Activated CD4-positive, alpha-beta T cell treated with anti-CD3 and anti-CD28 coated beads, Interleukin-2, amount 10 ng/mL, durations not matched to agents 24 days and 14 days (primary cell): Measurements from ENCODE around the gene BTNL8. TPM values are rescaled to one million over a fixed set of nuclear protein-coding genes. Genes with fewer than 3 reads are reported as not detected.

Experiments used
- DNase-seq: peaks from one replicate; pipeline ENCODE4 v3.0.0; 2022
- H3K27ac Mint-ChIP-seq: one replicate; pipeline ENCODE4 v1.8.0; 2022; ENCODE audit warnings: mild to moderate bottlenecking, mixed read lengths
- H3K27me3 Mint-ChIP-seq: one replicate; pipeline ENCODE4 v1.8.0; 2022; ENCODE audit warnings: mixed read lengths
- H3K36me3 Mint-ChIP-seq: one replicate; pipeline ENCODE4 v1.8.0; 2022; ENCODE audit warnings: low read depth, mild to moderate bottlenecking, mixed read lengths
- H3K4me1 Mint-ChIP-seq: one replicate; pipeline ENCODE4 v1.8.0; 2021; ENCODE audit warnings: mixed read lengths
- H3K4me3 Mint-ChIP-seq: one replicate; pipeline ENCODE4 v1.8.0; 2022; ENCODE audit warnings: mild to moderate bottlenecking, moderate library complexity, mixed read lengths
- H3K9me3 Mint-ChIP-seq: one replicate; pipeline ENCODE4 v1.8.0; 2021; ENCODE audit warnings: mixed read lengths
- intact Hi-C: fragments of 100-400 bp; cut with micrococcal nuclease; formaldehyde crosslinking; loops from one replicate; pipeline ENCODE4 v1.15.1; 2023
- total RNA-seq: library from RNA; stranded (reverse); gene quantifications from 2 replicates; pipeline ENCODE4 v1.2.3, GENCODE V29; 2022

Gene BTNL8
- total RNA-seq, 1 donor from 2014 or later, result not detected

DNA sequence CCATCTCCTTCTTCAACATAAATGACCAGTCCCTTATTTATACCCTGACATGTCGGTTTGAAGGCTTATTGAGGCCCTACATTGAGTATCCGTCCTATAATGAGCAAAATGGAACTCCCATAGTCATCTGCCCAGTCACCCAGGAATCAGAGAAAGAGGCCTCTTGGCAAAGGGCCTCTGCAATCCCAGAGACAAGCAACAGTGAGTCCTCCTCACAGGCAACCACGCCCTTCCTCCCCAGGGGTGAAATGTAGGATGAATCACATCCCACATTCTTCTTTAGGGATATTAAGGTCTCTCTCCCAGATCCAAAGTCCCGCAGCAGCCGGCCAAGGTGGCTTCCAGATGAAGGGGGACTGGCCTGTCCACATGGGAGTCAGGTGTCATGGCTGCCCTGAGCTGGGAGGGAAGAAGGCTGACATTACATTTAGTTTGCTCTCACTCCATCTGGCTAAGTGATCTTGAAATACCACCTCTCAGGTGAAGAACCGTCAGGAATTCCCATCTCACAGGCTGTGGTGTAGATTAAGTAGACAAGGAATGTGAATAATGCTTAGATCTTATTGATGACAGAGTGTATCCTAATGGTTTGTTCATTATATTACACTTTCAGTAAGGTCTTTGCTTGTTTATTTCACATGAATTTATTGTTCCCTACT lies 51.5 kb downstream of the BTNL8 start:
- peaks cover 2% of the 10 kb centered on the region for H3K4me1 Mint-ChIP-seq
- intact Hi-C loops, result no loop called here
- H3K9me3 Mint-ChIP-seq, result no peaks in the 10 kb centered on the region
- no peaks in the 10 kb centered on the region for H3K27me3 Mint-ChIP-seq
- DNase-seq, result no peak
- H3K27ac Mint-ChIP-seq, result no peak overlapping the region
- no peaks in the 10 kb centered on the region for H3K36me3 Mint-ChIP-seq
- no peak overlapping the region for H3K4me3 Mint-ChIP-seq

DNA sequence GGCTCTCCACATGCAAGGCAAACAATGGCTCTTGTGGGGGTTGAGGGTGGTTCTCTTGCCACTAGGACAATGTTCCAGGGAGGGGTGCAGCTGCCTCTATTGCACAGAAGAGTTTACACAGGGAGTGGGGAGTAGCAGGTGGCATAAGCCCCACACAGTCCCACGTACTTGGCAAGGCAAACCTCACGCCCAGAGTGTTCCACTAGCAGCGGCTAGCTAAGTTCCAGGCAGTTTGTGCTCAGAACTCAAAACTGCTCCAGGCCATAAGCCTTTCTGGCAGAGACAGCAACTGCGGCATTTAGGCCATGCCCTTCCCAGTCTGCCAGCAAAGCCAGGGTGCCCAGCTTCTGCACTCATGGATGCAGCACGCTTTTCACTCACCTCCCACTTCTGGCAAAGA lies 60.7 kb downstream of the BTNL8 start:
- Mint-ChIP-seq H3K4me1 (peaks cover 7% of the 10 kb centered on the region), H3K27ac (no peak overlapping the region), H3K27me3 (peaks cover 4% of the 10 kb centered on the region), H3K36me3 (no peaks in the 10 kb centered on the region), H3K4me3 (no peak overlapping the region), H3K9me3 (no peaks in the 10 kb centered on the region)
- intact Hi-C loops, result no loop called here
- DNase-seq, result no peak

DNA sequence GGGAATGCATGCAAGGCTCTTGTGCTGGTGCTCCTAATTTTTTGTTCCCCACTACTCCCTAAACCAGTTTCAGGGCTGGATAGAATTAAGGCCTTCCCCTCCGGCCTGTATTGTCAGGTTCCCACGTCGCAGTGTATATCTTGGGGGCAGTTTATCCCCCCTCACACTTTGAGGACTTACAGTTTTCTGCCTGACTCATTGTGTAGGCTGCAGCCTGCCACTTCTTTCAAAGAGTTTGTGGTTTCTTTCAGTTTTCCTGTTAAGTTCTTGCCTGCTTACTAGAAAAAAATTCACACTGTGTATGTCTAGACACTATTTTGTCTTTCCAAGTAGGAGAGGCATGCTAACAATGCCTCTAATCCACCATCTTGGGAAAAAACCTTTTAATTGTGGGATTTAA lies 61.2 kb downstream of the BTNL8 start:
- no peak for DNase-seq
- Mint-ChIP-seq H3K9me3 (no peaks in the 10 kb centered on the region), H3K4me3 (no peak overlapping the region), H3K27me3 (peaks cover 4% of the 10 kb centered on the region), H3K36me3 (no peaks in the 10 kb centered on the region), H3K4me1 (peaks cover 6% of the 10 kb centered on the region), H3K27ac (no peak overlapping the region)
- intact Hi-C loops, result no loop called here

DNA sequence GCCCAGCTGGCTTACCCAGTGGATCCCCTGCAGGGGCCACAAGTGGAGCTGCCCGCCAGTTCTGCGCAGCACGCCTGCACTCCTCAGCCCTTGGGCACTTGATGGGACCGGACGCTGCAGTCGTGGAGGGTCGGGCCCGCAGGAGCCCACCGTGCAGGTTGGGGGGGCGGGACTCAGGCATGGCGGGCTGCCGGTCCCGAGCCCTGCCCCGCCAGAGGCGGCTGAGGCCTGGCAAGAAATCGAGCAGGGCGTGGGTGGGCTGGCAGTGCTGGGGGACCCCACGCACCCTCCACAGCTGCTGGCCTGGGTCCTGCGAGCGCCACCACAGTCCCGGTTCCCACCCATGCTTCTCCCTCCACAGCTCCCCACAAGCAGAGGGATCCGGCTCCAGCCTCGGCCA lies 70.4 kb downstream of the BTNL8 start:
- no peaks in the 10 kb centered on the region for H3K36me3 Mint-ChIP-seq
- H3K27me3 Mint-ChIP-seq, result no peaks in the 10 kb centered on the region
- H3K9me3 Mint-ChIP-seq, result no peaks in the 10 kb centered on the region
- no peak overlapping the region for H3K27ac Mint-ChIP-seq
- no peaks in the 10 kb centered on the region for H3K4me1 Mint-ChIP-seq
- intact Hi-C loops, result no loop called here
- DNase-seq, result no peak
- H3K4me3 Mint-ChIP-seq, result no peak overlapping the region

DNA sequence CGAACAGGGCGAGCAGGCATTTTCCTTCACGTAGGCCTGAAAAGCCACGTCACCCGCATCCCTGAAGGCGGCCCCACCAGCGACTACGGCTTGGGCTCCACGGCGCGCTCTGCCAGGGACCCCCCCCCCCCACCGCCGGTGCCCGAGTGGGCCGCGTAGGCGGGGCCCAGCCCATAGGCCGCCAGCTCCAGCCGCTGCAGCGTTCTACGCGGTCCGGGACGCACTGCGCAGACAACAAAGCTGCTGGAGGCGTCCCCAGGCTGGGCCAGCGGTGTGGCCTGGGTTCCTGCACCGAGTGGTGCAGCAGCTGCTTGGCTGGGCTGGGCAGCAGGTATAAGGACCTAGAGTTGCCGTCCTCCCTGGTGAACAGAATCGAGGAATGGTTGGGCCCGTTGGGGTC lies 71.4 kb downstream of the BTNL8 start:
- Mint-ChIP-seq H3K4me3 (no peak overlapping the region), H3K27ac (no peak overlapping the region), H3K4me1 (no peaks in the 10 kb centered on the region), H3K27me3 (no peaks in the 10 kb centered on the region), H3K9me3 (no peaks in the 10 kb centered on the region), H3K36me3 (no peaks in the 10 kb centered on the region)
- intact Hi-C loops, result no loop called here
- no peak for DNase-seq

DNA sequence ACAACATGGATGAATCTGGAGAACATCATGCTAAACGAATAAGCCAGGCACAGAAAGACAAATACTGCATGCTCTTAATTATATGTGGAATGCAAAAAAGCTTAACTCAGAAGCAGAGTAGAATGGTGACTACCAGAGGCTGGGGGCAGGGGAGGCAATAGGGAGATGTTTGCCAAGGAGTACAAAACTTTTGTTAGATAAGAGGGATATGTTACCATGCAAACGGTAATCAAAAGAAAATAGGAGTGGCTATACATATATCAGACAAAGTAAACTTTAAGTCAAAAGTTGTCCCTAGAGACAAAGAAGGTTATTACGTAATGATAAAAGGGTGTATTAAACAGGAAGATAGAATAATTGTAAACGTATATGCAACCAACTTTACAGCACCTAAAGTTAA lies 71.9 kb downstream of the BTNL8 start:
- no peak for DNase-seq
- no peaks in the 10 kb centered on the region for H3K27me3 Mint-ChIP-seq
- H3K4me3 Mint-ChIP-seq, result no peak overlapping the region
- H3K27ac Mint-ChIP-seq, result no peak overlapping the region
- no peaks in the 10 kb centered on the region for H3K9me3 Mint-ChIP-seq
- H3K36me3 Mint-ChIP-seq, result no peaks in the 10 kb centered on the region
- intact Hi-C loops, result no loop called here
- H3K4me1 Mint-ChIP-seq, result no peaks in the 10 kb centered on the region

DNA sequence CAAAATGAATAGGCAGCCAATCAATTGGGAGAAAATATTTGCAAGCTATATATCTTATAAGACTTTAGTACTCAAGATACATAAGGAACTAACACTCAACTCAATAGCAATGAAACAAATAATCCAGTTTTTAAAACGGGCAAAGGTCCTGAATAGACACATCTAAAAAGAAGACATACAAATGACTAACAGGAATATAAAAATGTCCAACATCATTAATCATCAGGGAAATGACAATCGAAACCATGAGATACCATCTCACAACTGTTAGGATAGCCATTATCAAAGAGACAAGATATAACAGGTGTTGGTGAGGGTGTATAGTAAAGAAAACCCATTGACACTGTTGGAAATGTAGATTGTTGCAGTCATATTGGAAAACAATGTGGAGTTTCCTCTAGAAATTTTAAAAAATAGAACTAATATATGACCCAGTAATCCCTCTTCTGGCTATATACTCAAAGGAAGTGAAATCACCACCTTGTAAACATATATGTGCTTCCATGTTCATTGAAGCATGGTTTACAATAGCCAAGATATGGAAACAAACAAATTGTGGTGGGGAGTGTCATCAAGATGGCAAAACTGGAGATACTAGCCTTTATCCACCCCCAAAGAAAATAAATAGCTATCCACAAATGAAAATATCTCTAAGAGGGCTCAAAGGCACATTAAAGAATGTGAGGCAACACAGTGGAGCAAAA lies 75.8 kb downstream of the BTNL8 start:
- no peaks in the 10 kb centered on the region for H3K9me3 Mint-ChIP-seq
- H3K4me3 Mint-ChIP-seq, result no peak overlapping the region
- no peaks in the 10 kb centered on the region for H3K27me3 Mint-ChIP-seq
- intact Hi-C loops, result no loop called here
- no peaks in the 10 kb centered on the region for H3K36me3 Mint-ChIP-seq
- no peak overlapping the region for H3K27ac Mint-ChIP-seq
- H3K4me1 Mint-ChIP-seq, result no peaks in the 10 kb centered on the region
- DNase-seq, result no peak

DNA sequence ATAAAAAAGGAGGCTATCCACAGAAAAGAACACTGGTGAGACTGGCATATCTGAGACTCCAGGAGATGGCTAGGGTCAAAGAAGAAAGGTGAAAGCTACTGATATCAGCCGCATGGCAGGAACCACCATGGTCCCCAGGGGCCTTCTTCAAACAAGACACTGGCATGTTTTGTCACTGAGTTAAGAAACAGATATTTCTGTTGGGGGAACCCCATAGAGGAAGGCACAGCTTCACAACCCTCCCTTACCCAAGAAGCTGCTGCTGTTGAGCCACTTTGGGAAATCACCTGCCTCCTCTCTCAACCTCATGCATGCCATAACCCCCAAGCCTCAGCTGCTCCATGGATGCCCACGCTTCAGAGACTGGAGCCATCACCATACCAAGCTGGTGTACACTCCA lies 76.4 kb downstream of the BTNL8 start:
- H3K27me3 Mint-ChIP-seq, result no peaks in the 10 kb centered on the region
- intact Hi-C loops, result no loop called here
- H3K4me1 Mint-ChIP-seq, result no peaks in the 10 kb centered on the region
- no peak for DNase-seq
- no peaks in the 10 kb centered on the region for H3K9me3 Mint-ChIP-seq
- H3K27ac Mint-ChIP-seq, result no peak overlapping the region
- H3K4me3 Mint-ChIP-seq, result no peak overlapping the region
- no peaks in the 10 kb centered on the region for H3K36me3 Mint-ChIP-seq

DNA sequence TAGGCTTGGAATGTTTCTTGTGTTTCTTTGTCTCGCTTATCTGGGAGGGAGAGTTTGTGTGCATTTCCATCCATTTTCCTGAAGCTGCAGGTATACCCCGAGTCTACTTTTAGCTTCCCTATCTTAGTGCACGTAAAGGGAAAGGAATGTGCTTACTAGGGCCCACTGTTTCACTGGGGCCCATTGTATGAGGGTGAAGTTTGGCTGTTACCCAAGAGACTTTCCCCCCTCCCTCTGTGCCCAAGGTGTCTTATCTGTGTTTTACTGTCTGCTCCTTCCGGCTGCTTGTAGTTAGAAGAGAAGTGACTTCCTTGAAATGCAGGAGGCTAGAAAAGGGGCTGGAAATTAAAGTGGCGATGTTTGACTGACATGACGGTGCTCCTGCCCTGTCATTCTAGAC lies 77.6 kb downstream of the BTNL8 start:
- Mint-ChIP-seq H3K36me3 (no peaks in the 10 kb centered on the region), H3K4me3 (no peak overlapping the region), H3K9me3 (no peaks in the 10 kb centered on the region), H3K4me1 (no peaks in the 10 kb centered on the region), H3K27ac (no peak overlapping the region), H3K27me3 (peaks cover 2% of the 10 kb centered on the region)
- intact Hi-C loops, result no loop called here
- no peak for DNase-seq

DNA sequence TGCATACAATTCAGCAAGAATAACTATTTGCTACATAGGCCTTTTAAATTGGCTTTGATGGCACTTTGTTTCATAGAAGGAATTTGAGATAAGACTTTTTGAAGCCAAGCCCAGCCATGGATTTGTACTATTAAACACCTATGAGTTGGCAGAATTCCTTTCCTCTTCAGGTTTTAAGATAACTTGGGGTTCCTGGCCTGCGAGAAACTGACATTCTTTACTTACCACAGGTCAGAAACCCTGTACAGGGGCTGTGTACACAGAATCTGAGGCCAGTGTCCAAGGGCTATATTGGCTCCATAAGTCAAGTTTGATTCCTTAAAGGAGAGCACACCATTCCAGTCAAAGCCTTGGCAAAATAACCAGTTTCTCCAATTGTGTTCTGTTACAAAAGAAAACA lies 78.9 kb downstream of the BTNL8 start:
- Mint-ChIP-seq H3K9me3 (no peaks in the 10 kb centered on the region), H3K27ac (no peak overlapping the region), H3K4me1 (no peaks in the 10 kb centered on the region), H3K4me3 (no peak overlapping the region), H3K27me3 (peaks cover 4% of the 10 kb centered on the region), H3K36me3 (no peaks in the 10 kb centered on the region)
- no peak for DNase-seq
- intact Hi-C loops, result no loop called here

DNA sequence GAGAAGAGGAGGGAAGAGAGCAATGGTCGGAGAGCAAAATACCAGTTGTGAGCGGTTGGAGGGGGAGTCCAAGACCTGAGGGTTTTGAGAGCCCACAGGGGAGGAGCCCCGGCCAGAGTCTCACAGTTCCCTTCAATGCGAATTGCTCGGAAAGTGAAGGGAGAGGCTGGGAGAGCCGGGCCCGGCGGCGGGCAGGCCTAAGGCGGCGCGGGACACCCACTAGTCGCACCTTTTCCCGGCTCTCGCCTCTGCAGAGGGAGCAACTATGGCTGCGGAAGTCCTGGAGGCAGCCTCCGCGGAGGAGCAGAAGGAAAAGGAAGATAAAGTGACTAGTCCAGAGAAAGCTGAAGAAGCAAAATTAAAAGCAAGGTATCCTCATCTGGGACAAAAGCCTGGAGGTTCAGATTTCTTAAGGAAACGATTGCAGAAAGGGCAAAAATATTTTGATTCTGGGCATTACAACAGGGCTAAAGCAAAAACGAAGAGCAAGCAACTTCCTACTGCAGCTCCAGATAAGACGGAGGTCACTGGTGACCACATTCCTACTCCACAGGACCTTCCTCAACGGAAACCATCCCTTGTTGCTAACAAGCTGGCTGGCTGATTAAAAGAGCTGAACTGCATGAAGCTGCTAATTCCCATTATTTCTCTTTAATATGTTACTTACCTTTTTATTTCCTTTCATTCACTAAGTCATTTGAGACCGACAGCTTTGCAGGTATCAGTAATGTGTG lies 83.2 kb downstream of the BTNL8 start:
- Mint-ChIP-seq H3K4me1 (no peaks in the 10 kb centered on the region), H3K4me3 (no peak overlapping the region), H3K36me3 (no peaks in the 10 kb centered on the region), H3K27ac (no peak overlapping the region), H3K9me3 (no peaks in the 10 kb centered on the region), H3K27me3 (peaks cover 4% of the 10 kb centered on the region)
- intact Hi-C loops, result no loop called here
- no peak for DNase-seq

DNA sequence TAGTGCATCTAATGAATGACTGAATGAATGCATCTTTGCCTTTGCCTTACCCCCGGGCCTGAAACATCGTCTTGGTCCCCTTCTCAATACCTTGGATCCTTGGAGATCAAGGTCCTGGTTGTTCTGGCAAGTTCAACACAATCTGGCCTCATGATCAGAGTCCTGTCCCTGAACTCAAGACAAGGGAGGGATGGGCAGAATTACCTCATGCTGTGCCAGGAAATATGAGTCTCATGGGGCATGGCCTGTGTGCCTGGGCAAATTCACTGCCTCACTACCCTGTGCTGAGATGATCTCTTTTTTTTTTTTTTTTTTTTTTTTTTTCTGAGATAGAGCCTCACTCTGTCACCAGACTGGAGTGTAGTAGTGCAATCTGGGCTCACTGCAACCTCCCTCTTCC lies 89.1 kb downstream of the BTNL8 start:
- Mint-ChIP-seq H3K27ac (no peak overlapping the region), H3K4me1 (no peaks in the 10 kb centered on the region), H3K4me3 (no peak overlapping the region), H3K9me3 (no peaks in the 10 kb centered on the region), H3K36me3 (no peaks in the 10 kb centered on the region), H3K27me3 (no peaks in the 10 kb centered on the region)
- DNase-seq, result no peak
- intact Hi-C loops, result no loop called here

DNA sequence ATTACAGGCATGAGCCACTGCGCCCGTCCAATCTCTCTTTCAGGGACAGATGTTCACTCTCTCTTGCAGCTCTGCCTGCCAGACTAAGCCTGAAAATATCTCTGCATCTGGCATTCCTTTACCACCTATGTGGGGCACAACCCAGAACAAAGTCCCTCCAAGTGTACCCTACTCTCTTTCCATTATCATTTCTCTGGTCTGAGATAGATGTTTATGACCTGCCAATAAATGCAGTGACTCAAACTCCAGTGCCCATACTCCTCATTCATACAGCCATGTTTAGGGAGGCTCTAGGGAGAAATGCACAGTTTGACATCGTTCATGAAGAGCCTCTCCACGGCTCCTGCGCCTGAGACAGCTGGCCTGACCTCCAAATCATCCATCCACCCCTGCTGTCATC lies 89.6 kb downstream of the BTNL8 start, which contains the start of gene BTNL3:
Gene BTNL3, plus strand, starts transcription at position 255 of the 400 bp plus-strand sequence. CDS start 183 bp downstream, outside the sequence.
- Mint-ChIP-seq H3K27me3 (no peaks in the 10 kb centered on the region), H3K4me1 (no peaks in the 10 kb centered on the region), H3K9me3 (no peaks in the 10 kb centered on the region), H3K4me3 (no peak within 1 kb of the TSS), H3K27ac (no peak within 1 kb of the TSS), H3K36me3 (no peaks in the 10 kb centered on the region)
- intact Hi-C loops, result no loop called here
- no peak for DNase-seq

DNA sequence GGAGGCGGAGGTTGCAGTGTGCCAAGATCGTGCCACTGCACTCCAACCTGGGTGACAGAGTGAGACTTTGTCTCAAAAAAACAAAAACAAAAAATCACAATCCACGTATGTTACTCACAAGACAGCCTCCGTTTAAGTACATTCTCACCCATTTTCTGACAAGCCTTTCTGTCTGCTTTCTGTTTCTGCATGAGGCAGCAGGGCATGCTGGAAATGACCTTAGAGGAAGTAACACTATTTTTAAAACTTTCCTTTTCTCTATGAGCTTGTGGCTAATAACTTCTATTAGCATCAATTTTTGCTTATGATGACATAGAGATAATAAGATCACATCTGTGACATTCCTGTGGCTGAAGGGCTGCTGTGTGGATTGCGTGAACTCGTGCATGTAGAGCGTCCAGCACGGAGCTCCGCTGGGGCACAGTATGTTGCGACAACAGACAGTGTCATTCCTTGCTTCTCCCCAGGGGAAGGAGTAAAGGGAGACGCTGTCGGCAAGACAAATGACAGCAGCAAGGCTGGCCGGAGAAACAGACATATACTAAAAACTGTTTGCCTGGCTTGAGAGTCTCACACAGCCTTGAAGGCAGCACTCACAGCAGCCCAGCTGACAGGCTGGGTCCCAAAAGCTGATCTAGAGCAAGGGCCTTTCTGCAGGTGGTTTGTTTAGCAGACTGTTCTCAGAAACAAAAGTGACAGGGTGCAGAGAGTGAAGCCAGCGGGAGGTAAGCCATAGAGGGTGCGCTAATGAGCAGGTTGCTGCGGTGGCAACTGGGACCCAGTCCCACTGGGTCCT lies 91.3 kb downstream of the BTNL8 start:
- intact Hi-C loops, result no loop called here

More for the DNA sequence above, 91.3 kb downstream of the BTNL8 start:
- H3K9me3 Mint-ChIP-seq, result no peaks in the 10 kb centered on the region
- no peak for DNase-seq
- no peaks in the 10 kb centered on the region for H3K4me1 Mint-ChIP-seq
- H3K27ac Mint-ChIP-seq, result no peak overlapping the region
- no peaks in the 10 kb centered on the region for H3K27me3 Mint-ChIP-seq
- H3K36me3 Mint-ChIP-seq, result no peaks in the 10 kb centered on the region
- no peak overlapping the region for H3K4me3 Mint-ChIP-seq
